Activated CD4-positive, alpha-beta memory T cell treated with anti-CD3 and anti-CD28 coated beads, Interleukin-2, amount 10 ng/mL, durations not matched to agents 7 days and 5 days (primary cell): ENCODE results near the gene NPHP1. TPM values are rescaled to one million over a fixed set of nuclear protein-coding genes. Genes with fewer than 3 reads are reported as not detected.
"Not testable (repeated sequence)": the region's sequence is repeated elsewhere in the genome, so short reads cannot be mapped to it uniquely, and the experiment has no call there.

Experiments
- CTCF ChIA-PET: fragments of 350-600 bp; sonication (Branson Sonifier 250); formaldehyde crosslinking; loops from one replicate; lab custom pipeline; 2021; ENCODE audit warnings: antibody characterized with exemption, inconsistent platforms; lab: Charles Lee
- POLR2A ChIA-PET: fragments of 350-600 bp; sonication (Branson Sonifier 250); formaldehyde crosslinking; loops from one replicate; lab custom pipeline; 2021; ENCODE audit warnings: antibody characterized with exemption; lab: Charles Lee
- DNase-seq: peaks from one replicate; pipeline ENCODE4 v3.0.0-alpha.2; 2020
- H3K27ac Mint-ChIP-seq: one replicate; pipeline ENCODE4 v1.8.0; 2021; ENCODE audit warnings: mild to moderate bottlenecking, mixed read lengths
- H3K27me3 Mint-ChIP-seq: one replicate; pipeline ENCODE4 v1.8.0; 2021; ENCODE audit warnings: mixed read lengths
- H3K36me3 Mint-ChIP-seq: one replicate; pipeline ENCODE4 v1.8.0; 2021; ENCODE audit warnings: low read depth, mixed read lengths
- H3K4me1 Mint-ChIP-seq: one replicate; pipeline ENCODE4 v1.8.0; 2021; ENCODE audit warnings: mixed read lengths
- H3K4me3 Mint-ChIP-seq: one replicate; pipeline ENCODE4 v1.8.0; 2021; ENCODE audit warnings: mild to moderate bottlenecking, mixed read lengths
- H3K9me3 Mint-ChIP-seq: one replicate; pipeline ENCODE4 v1.8.0; 2021; ENCODE audit warnings: mixed read lengths
- total RNA-seq, 2 experiments: library from RNA; stranded (reverse); gene quantifications; one replicate each; pipeline ENCODE4 v1.2.3, GENCODE V29; 2021

Gene NPHP1
- total RNA-seq, 2 experiments from 2014 or later = 0.13 to 0.45 TPM

- Mint-ChIP-seq H3K27ac (no peak within 1 kb of the TSS), H3K4me3 (no peak within 1 kb of the TSS), H3K27me3 (peaks cover 58% of the 10 kb centered on the region), H3K36me3 (no peaks in the 10 kb centered on the region), H3K4me1 (peaks cover 10% of the 10 kb centered on the region), H3K9me3 (no peaks in the 10 kb centered on the region)
- CTCF ChIA-PET = no interaction called here
- DNase-seq = no peak
- POLR2A ChIA-PET = no interaction called here
These were observed 89.4 kb downstream of the NPHP1 start, which contains the start of gene MALL for GRCh38 chr2:110115291-110116032. Gene MALL, minus strand, starts transcription at chr2:110115822. Its CDS starts 30 bp downstream, at chr2:110115792.

- CTCF ChIA-PET = no interaction called here
- POLR2A ChIA-PET = no interaction called here
- H3K27me3 Mint-ChIP-seq = peaks cover 62% of the 10 kb centered on the region
- no peak for DNase-seq
- no peak overlapping the region for H3K4me3 Mint-ChIP-seq
- no peak overlapping the region for H3K27ac Mint-ChIP-seq
- H3K36me3 Mint-ChIP-seq = no peaks in the 10 kb centered on the region
- H3K9me3 Mint-ChIP-seq = no peaks in the 10 kb centered on the region
- H3K4me1 Mint-ChIP-seq = peaks cover 12% of the 10 kb centered on the region
These were observed 90.0 kb downstream of the NPHP1 start for GRCh38 chr2:110114831-110115255.

- DNase-seq = no peak
- ChIA-PET POLR2A (no interaction called here), CTCF (no interaction called here)
- Mint-ChIP-seq H3K27me3 (peaks cover 67% of the 10 kb centered on the region), H3K27ac (no peak overlapping the region), H3K4me3 (no peak overlapping the region), H3K9me3 (no peaks in the 10 kb centered on the region), H3K4me1 (peaks cover 13% of the 10 kb centered on the region), H3K36me3 (no peaks in the 10 kb centered on the region)
These were observed 90.7 kb downstream of the NPHP1 start for GRCh38 chr2:110113961-110114591.

GRCh38 chr2:110108291-110108690 lies 96.5 kb downstream of the NPHP1 start:
- H3K4me1 Mint-ChIP-seq, H3K36me3 Mint-ChIP-seq, H3K9me3 Mint-ChIP-seq, H3K4me3 Mint-ChIP-seq, H3K27ac Mint-ChIP-seq, CTCF ChIA-PET, POLR2A ChIA-PET, DNase-seq: not testable (repeated sequence)
- peaks cover 56% of the 10 kb centered on the region for H3K27me3 Mint-ChIP-seq

GRCh38 chr2:110107092-110108079 lies 97.4 kb downstream of the NPHP1 start:
- H3K9me3 Mint-ChIP-seq = no peaks in the 10 kb centered on the region
- no peaks in the 10 kb centered on the region for H3K36me3 Mint-ChIP-seq
- H3K4me3 Mint-ChIP-seq = no peak overlapping the region
- DNase-seq = no peak
- CTCF ChIA-PET = no interaction called here
- peaks cover 52% of the 10 kb centered on the region for H3K27me3 Mint-ChIP-seq
- POLR2A ChIA-PET = no interaction called here
- peaks cover 3% of the 10 kb centered on the region for H3K4me1 Mint-ChIP-seq
- H3K27ac Mint-ChIP-seq = no peak overlapping the region

- ChIA-PET POLR2A (no interaction called here), CTCF (no interaction called here)
- H3K9me3 Mint-ChIP-seq = no peaks in the 10 kb centered on the region
- H3K4me3 Mint-ChIP-seq = no peak overlapping the region
- H3K27me3 Mint-ChIP-seq = peaks cover 44% of the 10 kb centered on the region
- H3K36me3 Mint-ChIP-seq = no peaks in the 10 kb centered on the region
- peaks cover 6% of the 10 kb centered on the region for H3K4me1 Mint-ChIP-seq
- no peak overlapping the region for H3K27ac Mint-ChIP-seq
- DNase-seq = no peak
These were observed 98.2 kb downstream of the NPHP1 start for GRCh38 chr2:110106642-110107041.

- Mint-ChIP-seq H3K4me1 (peaks cover 13% of the 10 kb centered on the region), H3K4me3 (no peak overlapping the region), H3K27me3 (peaks cover 39% of the 10 kb centered on the region), H3K9me3 (no peaks in the 10 kb centered on the region), H3K36me3 (no peaks in the 10 kb centered on the region), H3K27ac (no peak overlapping the region)
- CTCF ChIA-PET = interaction anchor here (0.6 kb wide), 1 partner anchor 532 kb away, joined by 3 read pairs; no protein-coding TSS in a partner anchor
- DNase-seq = no peak
- POLR2A ChIA-PET = no interaction called here
These were observed 99.0 kb downstream of the NPHP1 start for GRCh38 chr2:110105608-110106467.

GRCh38 chr2:110105183-110105582 lies 99.6 kb downstream of the NPHP1 start:
- Mint-ChIP-seq H3K27me3 (peaks cover 34% of the 10 kb centered on the region), H3K4me3 (no peak overlapping the region), H3K4me1 (peaks cover 13% of the 10 kb centered on the region), H3K27ac (no peak overlapping the region), H3K9me3 (no peaks in the 10 kb centered on the region), H3K36me3 (no peaks in the 10 kb centered on the region)
- CTCF ChIA-PET = interaction anchor here (0.6 kb wide), 1 partner anchor 531 kb away, joined by 3 read pairs; no protein-coding TSS in a partner anchor
- no peak for DNase-seq
- POLR2A ChIA-PET = no interaction called here

GRCh38 chr2:110104025-110104771 lies 100.6 kb downstream of the NPHP1 start:
- POLR2A ChIA-PET = no interaction called here
- DNase-seq = no peak
- CTCF ChIA-PET = no interaction called here
- Mint-ChIP-seq H3K27me3 (peaks cover 27% of the 10 kb centered on the region), H3K27ac (no peak overlapping the region), H3K4me3 (no peak overlapping the region), H3K4me1 (peaks cover 10% of the 10 kb centered on the region), H3K9me3 (no peaks in the 10 kb centered on the region), H3K36me3 (no peaks in the 10 kb centered on the region)

GRCh38 chr2:110103061-110103961 lies 101.5 kb downstream of the NPHP1 start:
- CTCF ChIA-PET = no interaction called here
- POLR2A ChIA-PET = no interaction called here
- H3K27me3 Mint-ChIP-seq = peaks cover 20% of the 10 kb centered on the region
- no peak for DNase-seq
- H3K4me1 Mint-ChIP-seq = peaks cover 10% of the 10 kb centered on the region
- H3K4me3 Mint-ChIP-seq = no peak overlapping the region
- no peak overlapping the region for H3K27ac Mint-ChIP-seq
- H3K36me3 Mint-ChIP-seq = no peaks in the 10 kb centered on the region
- H3K9me3 Mint-ChIP-seq = no peaks in the 10 kb centered on the region
